IMR-90 (cell line): Measurements from ENCODE around the gene TM2D1.

ENCODE experiments used
- CEBPB ChIP-seq: IDR thresholded peaks from 2 replicates; pipeline ENCODE4 v1.6.1; 2012; ENCODE audit warnings: low read depth, low read length, improper control_type of control experiment
- MAFK ChIP-seq: IDR thresholded peaks from 2 replicates; pipeline ENCODE4 v1.6.1; 2012; ENCODE audit warnings: low read depth, low read length, improper control_type of control experiment
- MXI1 ChIP-seq: IDR thresholded peaks from 2 replicates; pipeline ENCODE4 v1.6.1; 2012; ENCODE audit warnings: low read depth, mild to moderate bottlenecking, low read length, moderate library complexity, borderline replicate concordance
- POLR2A ChIP-seq: IDR thresholded peaks from 2 replicates; pipeline ENCODE4 v1.6.1; 2012; ENCODE audit warnings: mild to moderate bottlenecking, low read depth, low read length
- RAD21 ChIP-seq: IDR thresholded peaks from 2 replicates; pipeline ENCODE4 v1.6.1; 2012; ENCODE audit warnings: low read length, improper control_type of control experiment
- RCOR1 ChIP-seq: IDR thresholded peaks from 2 replicates; pipeline ENCODE4 v1.6.1; 2012; ENCODE audit warnings: mild to moderate bottlenecking, low read length, improper control_type of control experiment; ENCODE audit not compliant: insufficient replicate concordance
- RFX5 ChIP-seq: IDR thresholded peaks from 2 replicates; pipeline ENCODE4 v1.8.0; 2012; ENCODE audit warnings: low read depth, mild to moderate bottlenecking, low read length, moderate library complexity
- SMC3 ChIP-seq: fragments of 150-350 bp; IDR thresholded peaks from 2 replicates; pipeline ENCODE4 v1.6.1; 2016; ENCODE audit warnings: low read depth, mild to moderate bottlenecking, antibody characterized with exemption, low read length, moderate library complexity
- TF ChIP-seq, protein P1 (sequence below): conservative IDR thresholded peaks from 2 replicates; pipeline ENCODE4 v1.5.1; 2012; ENCODE audit warnings: mild to moderate bottlenecking, low read depth, low read length, improper control_type of control experiment
- TF ChIP-seq, protein P2 (sequence below): fragments of 150-350 bp; IDR thresholded peaks from 2 replicates; pipeline ENCODE4 v1.6.1; 2017; ENCODE audit warnings: mild to moderate bottlenecking, antibody characterized with exemption, low read length, low read depth
- TF ChIP-seq, protein P3 (sequence below): fragments of 150-350 bp; IDR thresholded peaks from 2 replicates; pipeline ENCODE4 v1.6.1; 2016; ENCODE audit warnings: low read depth, mild to moderate bottlenecking, low read length, moderate library complexity, borderline replicate concordance

DNA sequence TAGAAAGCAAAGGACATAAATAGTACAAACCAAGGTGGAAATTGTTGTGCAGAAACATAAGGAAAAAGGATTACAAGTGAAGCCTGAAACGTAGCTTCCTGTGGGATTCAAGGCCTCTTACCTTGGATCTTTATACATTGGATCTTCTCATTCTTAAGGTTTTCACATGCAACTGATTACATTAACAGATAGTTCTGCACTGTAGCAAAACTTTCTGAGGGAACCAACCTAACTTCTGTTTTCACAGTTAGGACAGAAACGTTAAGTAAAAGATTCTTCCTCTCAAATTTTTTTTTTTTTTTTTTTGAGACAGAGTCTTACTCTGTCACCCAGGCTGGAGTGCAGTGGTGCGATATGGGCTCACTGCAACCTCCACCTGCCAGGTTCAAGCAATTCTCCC, 7.8 kb upstream of the TM2D1 start:
- TF ChIP-seq POLR2A (no peak), RFX5 (no peak), SMC3 (no peak), MXI1 (no peak), RAD21 (no peak), RCOR1 (no peak), MAFK (no peak), CEBPB (no peak)
- TF ChIP-seq, protein P1, sequence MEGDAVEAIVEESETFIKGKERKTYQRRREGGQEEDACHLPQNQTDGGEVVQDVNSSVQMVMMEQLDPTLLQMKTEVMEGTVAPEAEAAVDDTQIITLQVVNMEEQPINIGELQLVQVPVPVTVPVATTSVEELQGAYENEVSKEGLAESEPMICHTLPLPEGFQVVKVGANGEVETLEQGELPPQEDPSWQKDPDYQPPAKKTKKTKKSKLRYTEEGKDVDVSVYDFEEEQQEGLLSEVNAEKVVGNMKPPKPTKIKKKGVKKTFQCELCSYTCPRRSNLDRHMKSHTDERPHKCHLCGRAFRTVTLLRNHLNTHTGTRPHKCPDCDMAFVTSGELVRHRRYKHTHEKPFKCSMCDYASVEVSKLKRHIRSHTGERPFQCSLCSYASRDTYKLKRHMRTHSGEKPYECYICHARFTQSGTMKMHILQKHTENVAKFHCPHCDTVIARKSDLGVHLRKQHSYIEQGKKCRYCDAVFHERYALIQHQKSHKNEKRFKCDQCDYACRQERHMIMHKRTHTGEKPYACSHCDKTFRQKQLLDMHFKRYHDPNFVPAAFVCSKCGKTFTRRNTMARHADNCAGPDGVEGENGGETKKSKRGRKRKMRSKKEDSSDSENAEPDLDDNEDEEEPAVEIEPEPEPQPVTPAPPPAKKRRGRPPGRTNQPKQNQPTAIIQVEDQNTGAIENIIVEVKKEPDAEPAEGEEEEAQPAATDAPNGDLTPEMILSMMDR = no peak
- TF ChIP-seq, protein P2, sequence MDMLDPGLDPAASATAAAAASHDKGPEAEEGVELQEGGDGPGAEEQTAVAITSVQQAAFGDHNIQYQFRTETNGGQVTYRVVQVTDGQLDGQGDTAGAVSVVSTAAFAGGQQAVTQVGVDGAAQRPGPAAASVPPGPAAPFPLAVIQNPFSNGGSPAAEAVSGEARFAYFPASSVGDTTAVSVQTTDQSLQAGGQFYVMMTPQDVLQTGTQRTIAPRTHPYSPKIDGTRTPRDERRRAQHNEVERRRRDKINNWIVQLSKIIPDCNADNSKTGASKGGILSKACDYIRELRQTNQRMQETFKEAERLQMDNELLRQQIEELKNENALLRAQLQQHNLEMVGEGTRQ = no peak
- TF ChIP-seq, protein P3, sequence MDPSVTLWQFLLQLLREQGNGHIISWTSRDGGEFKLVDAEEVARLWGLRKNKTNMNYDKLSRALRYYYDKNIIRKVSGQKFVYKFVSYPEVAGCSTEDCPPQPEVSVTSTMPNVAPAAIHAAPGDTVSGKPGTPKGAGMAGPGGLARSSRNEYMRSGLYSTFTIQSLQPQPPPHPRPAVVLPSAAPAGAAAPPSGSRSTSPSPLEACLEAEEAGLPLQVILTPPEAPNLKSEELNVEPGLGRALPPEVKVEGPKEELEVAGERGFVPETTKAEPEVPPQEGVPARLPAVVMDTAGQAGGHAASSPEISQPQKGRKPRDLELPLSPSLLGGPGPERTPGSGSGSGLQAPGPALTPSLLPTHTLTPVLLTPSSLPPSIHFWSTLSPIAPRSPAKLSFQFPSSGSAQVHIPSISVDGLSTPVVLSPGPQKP = no peak
